Stimulated activated CD4-positive, alpha-beta T cell treated with anti-CD3 and anti-CD28 coated beads, Interleukin-15, amount 100 ng/mL, for 24 hours (primary cell): ENCODE data around the gene CDH4.
"Not testable (repeated sequence)": the region's sequence is repeated elsewhere in the genome, so short reads cannot be mapped to it uniquely, and the experiment has no call there.

Experiments
- DNase-seq: peaks from one replicate; pipeline ENCODE4 v3.0.0-alpha.2; 2020

The CDH4 gene

GRCh38 chr20:61391812-61392520, 139.9 kb downstream of the CDH4 start:
- DNase-seq: no peak

GRCh38 chr20:61394088-61394799, 142.2 kb downstream of the CDH4 start:
- no peak for DNase-seq

- no peak for DNase-seq
These were observed 144.3 kb downstream of the CDH4 start for GRCh38 chr20:61396262-61396848.

- DNase-seq: no peak
These were observed 145.1 kb downstream of the CDH4 start for GRCh38 chr20:61397146-61397545.

GRCh38 chr20:61397790-61398189, 145.7 kb downstream of the CDH4 start:
- no peak for DNase-seq

- DNase-seq: no peak
These were observed 147.4 kb downstream of the CDH4 start for GRCh38 chr20:61399433-61399832.

GRCh38 chr20:61400499-61400898, 148.4 kb downstream of the CDH4 start:
- DNase-seq: no peak

GRCh38 chr20:61404303-61404702, 152.2 kb downstream of the CDH4 start:
- DNase-seq: no peak

GRCh38 chr20:61405007-61405406, 152.9 kb downstream of the CDH4 start:
- DNase-seq: no peak

GRCh38 chr20:61406773-61407172, 154.7 kb downstream of the CDH4 start:
- not testable (repeated sequence) for DNase-seq

GRCh38 chr20:61407561-61407960, 155.5 kb downstream of the CDH4 start:
- DNase-seq: no peak

- DNase-seq: no peak
These were observed 157.1 kb downstream of the CDH4 start for GRCh38 chr20:61408951-61409740.

GRCh38 chr20:61411743-61412142, 159.7 kb downstream of the CDH4 start:
- DNase-seq: no peak

GRCh38 chr20:61413752-61414151, 161.7 kb downstream of the CDH4 start:
- DNase-seq: no peak

GRCh38 chr20:61414455-61414991, 162.5 kb downstream of the CDH4 start:
- no peak for DNase-seq

- no peak for DNase-seq
These were observed 164.5 kb downstream of the CDH4 start for GRCh38 chr20:61416546-61416945.

- DNase-seq: no peak
These were observed 165.3 kb downstream of the CDH4 start for GRCh38 chr20:61417221-61417941.

GRCh38 chr20:61419010-61419409, 166.9 kb downstream of the CDH4 start:
- no peak for DNase-seq

GRCh38 chr20:61419501-61419900, 167.4 kb downstream of the CDH4 start:
- DNase-seq: no peak

- DNase-seq: no peak
These were observed 168.0 kb downstream of the CDH4 start for GRCh38 chr20:61420056-61420455.

- no peak for DNase-seq
These were observed 168.7 kb downstream of the CDH4 start for GRCh38 chr20:61420781-61421180.
